ENCODE results near the gene TSPAN8. TPM values are rescaled to one million over a fixed set of nuclear protein-coding genes. Genes with fewer than 3 reads are reported as not detected.
"Not testable (repeated sequence)": the region's sequence is repeated elsewhere in the genome, so short reads cannot be mapped to it uniquely, and the experiment has no call there.

TSPAN8 gene
- polyA plus RNA-seq, 1 experiment = not detected

DNA sequence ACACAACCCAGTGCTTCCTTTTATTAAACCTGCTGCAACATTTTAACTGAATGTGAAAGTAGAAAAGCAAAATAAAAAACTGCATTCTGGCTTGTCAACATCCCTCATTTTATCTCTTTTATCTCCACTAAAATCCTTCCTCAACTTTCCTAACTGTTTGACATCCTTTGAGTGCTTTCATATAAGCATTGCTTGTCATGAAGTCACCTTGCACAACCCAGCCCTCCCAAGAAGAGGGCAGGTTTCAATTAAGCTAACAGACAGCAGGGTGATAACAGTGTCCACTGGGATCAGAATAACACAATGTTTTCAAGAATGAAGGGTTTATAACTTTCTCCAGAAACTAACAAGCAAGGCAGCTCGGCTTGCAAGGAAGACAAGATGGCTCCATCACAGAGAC is 16.3 kb upstream of the TSPAN8 start:
- Histone ChIP-seq H3K27me3 (ENCODE audit: control insufficient read depth, insufficient read depth, low read length) (no peaks in the 10 kb centered on the region), H3K27ac (ENCODE audit: low read depth, low read length) (no peak overlapping the region), H3K9me3 (ENCODE audit: control insufficient read depth, insufficient read depth, low read length) (no peaks in the 10 kb centered on the region), H3K4me3 (ENCODE audit: low read depth, low read length) (no peak overlapping the region)
- ChIA-PET POLR2A (no interaction called here), CTCF (no interaction called here)
- DNase-seq (ENCODE audit: low read depth, low spot score) = no peak
- TF ChIP-seq CTCF (IDR thresholded peaks at IDR 0.05; ENCODE audit: low read depth, low read length) = no peak

DNA sequence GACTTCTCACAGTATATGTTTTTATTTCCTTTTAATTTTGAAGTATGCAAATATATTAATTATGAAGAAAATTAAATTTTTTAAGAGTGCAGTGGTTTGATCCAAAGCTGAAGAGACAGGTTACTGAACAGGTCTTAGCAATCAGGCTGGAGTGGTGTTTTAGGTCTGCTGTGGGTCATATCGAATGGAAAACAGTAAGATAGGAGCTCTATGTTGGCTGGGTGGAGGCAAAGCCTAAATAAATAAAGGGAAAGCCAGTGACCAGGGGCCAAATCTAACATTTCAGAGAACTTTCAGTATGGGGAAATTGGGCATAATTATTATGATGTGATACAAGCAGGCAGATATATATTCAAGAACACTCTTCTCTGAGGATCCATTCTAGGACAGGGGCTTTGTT is 12.7 kb upstream of the TSPAN8 start:
- Histone ChIP-seq H3K27me3 (ENCODE audit: control insufficient read depth, insufficient read depth, low read length) (no peaks in the 10 kb centered on the region), H3K4me3 (ENCODE audit: low read depth, low read length) (no peak overlapping the region), H3K9me3 (ENCODE audit: control insufficient read depth, insufficient read depth, low read length) (peaks cover 7% of the 10 kb centered on the region; the same call in 1 of the 2 replicates), H3K27ac (ENCODE audit: low read depth, low read length) (no peak overlapping the region)
- no peak for TF ChIP-seq CTCF (IDR thresholded peaks at IDR 0.05; ENCODE audit: low read depth, low read length)
- no peak for DNase-seq (ENCODE audit: low read depth, low spot score)
- ChIA-PET CTCF (no interaction called here), POLR2A (no interaction called here)

- no peak for TF ChIP-seq CTCF (IDR thresholded peaks at IDR 0.05; ENCODE audit: low read depth, low read length)
- Histone ChIP-seq H3K4me3 (ENCODE audit: low read depth, low read length) (no peak overlapping the region), H3K27ac (ENCODE audit: low read depth, low read length) (no peak overlapping the region), H3K27me3 (ENCODE audit: control insufficient read depth, insufficient read depth, low read length) (no peaks in the 10 kb centered on the region), H3K9me3 (ENCODE audit: control insufficient read depth, insufficient read depth, low read length) (peaks cover 7% of the 10 kb centered on the region; the same call in 1 of the 2 replicates)
- POLR2A ChIA-PET = no interaction called here
- DNase-seq (ENCODE audit: low read depth, low spot score) = no peak
- CTCF ChIA-PET = no interaction called here
These were observed 11.5 kb upstream of the TSPAN8 start for GRCh38 chr12:71169286-71169685.

DNA sequence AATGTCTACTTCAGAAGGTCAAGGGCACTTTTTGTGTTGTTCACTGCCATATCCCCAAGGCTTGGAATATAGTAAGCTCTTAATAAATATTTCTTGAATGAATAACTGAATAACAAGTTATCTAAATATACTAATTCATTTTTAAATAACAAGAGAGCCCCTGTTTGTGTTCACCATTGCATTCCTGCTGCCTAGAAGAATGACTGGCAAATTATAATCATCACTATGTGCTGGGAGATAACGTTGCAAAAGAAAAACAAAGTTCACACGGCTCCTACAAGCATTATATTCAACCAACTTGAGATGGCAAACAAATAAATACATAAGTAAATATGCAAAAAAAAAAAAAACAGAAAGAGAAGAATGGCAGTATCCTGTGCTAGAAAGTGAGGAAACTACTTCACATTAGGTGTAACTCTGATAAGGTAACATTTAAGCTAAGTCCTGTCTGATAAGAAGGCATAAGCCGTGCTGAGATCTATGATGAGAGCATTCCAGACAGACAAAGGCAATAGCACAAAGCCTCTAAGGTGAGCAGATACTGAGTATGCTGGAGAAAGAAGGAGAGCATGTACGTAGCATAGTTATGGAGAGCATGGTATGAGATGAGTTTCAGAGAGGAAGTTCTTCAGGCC is 9.2 kb upstream of the TSPAN8 start:
- POLR2A ChIA-PET = no interaction called here
- no peaks in the 10 kb centered on the region for H3K27me3 ChIP-seq (ENCODE audit: control insufficient read depth, insufficient read depth, low read length)
- DNase-seq (ENCODE audit: low read depth, low spot score) = no peak
- TF ChIP-seq CTCF (IDR thresholded peaks at IDR 0.05; ENCODE audit: low read depth, low read length) = no peak
- peaks cover 7% of the 10 kb centered on the region; the same call in 1 of the 2 replicates for H3K9me3 ChIP-seq (ENCODE audit: control insufficient read depth, insufficient read depth, low read length)
- H3K27ac ChIP-seq (ENCODE audit: low read depth, low read length) = no peak overlapping the region
- CTCF ChIA-PET = no interaction called here
- no peak overlapping the region for H3K4me3 ChIP-seq (ENCODE audit: low read depth, low read length)

DNA sequence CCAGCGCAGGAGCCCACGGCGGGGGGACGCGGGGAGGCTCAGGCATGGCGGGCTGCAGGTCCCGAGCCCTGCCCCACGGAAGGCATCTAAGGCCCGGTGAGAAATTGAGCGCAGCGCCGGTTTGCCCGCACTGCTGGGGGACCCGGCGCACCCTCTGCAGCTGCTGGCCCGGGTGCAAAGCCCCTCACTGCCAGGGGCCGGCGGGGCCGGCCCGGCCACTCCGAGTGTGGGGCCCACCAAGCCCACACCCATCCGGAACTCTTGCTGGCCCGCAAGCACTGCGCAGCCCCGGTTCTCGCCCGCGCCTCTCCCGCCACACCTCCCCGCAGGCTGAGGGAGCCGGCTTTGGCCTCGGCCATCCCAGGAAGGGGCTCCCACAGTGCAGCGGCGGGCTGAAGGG is 8.5 kb upstream of the TSPAN8 start:
- TF ChIP-seq CTCF (IDR thresholded peaks at IDR 0.05; ENCODE audit: low read depth, low read length) = no peak
- DNase-seq (ENCODE audit: low read depth, low spot score) = no peak
- Histone ChIP-seq H3K4me3 (ENCODE audit: low read depth, low read length) (no peak overlapping the region), H3K27me3 (ENCODE audit: control insufficient read depth, insufficient read depth, low read length) (no peaks in the 10 kb centered on the region), H3K27ac (ENCODE audit: low read depth, low read length) (no peak overlapping the region), H3K9me3 (ENCODE audit: control insufficient read depth, insufficient read depth, low read length) (peaks cover 7% of the 10 kb centered on the region; the same call in 1 of the 2 replicates)
- ChIA-PET CTCF (no interaction called here), POLR2A (no interaction called here)

GRCh38 chr12:71165780-71166179 is 8.0 kb upstream of the TSPAN8 start:
- H3K9me3 ChIP-seq (ENCODE audit: control insufficient read depth, insufficient read depth, low read length); H3K27ac ChIP-seq (ENCODE audit: low read depth, low read length); H3K27me3 ChIP-seq (ENCODE audit: control insufficient read depth, insufficient read depth, low read length); POLR2A ChIA-PET; H3K4me3 ChIP-seq (ENCODE audit: low read depth, low read length); CTCF ChIA-PET; DNase-seq (ENCODE audit: low read depth, low spot score): not testable (repeated sequence)

Measured in AG04450 (cell line).